Transverse colon (tissue), 4 donors: ENCODE results near the gene PRPF38A.

ENCODE experiments used
- EP300 ChIP-seq: sonication (generic); formaldehyde crosslinking; IDR thresholded peaks from one replicate; pipeline ENCODE4 v1.6.1; 2017; ENCODE audit warnings: antibody characterized with exemption, low read depth
- POLR2A ChIP-seq: fragments of 450-650 bp; IDR thresholded peaks from one replicate; pipeline ENCODE4 v1.6.1; 2016; ENCODE audit warnings: antibody characterized with exemption, mild to moderate bottlenecking, moderate library complexity
- POLR2AphosphoS5 ChIP-seq, 3 donors: sonication (generic); formaldehyde crosslinking; IDR thresholded peaks; one replicate each; pipeline ENCODE4 v1.6.1; 2016; ENCODE audit warnings: antibody characterized with exemption in 3 of 3
- TF ChIP-seq, protein P1 (sequence below), 5 experiments: fragments of 200-600 bp in 3 of 5; fragments of 450-650 bp in 2 of 5; sonication (generic) in 3 of 5; IDR thresholded peaks; 1 replicate in 2 of 5; 2 replicates in 3 of 5; pipeline ENCODE4 v1.5.1; 2016 to 2017; ENCODE audit warnings: antibody characterized with exemption in 5 of 5, inconsistent platforms in 3 of 5, mild to moderate bottlenecking in 2 of 5, moderate library complexity in 1 of 5

GRCh38 chr1:52444463-52444862, 40.1 kb downstream of the PRPF38A start:
- TF ChIP-seq, protein P1, sequence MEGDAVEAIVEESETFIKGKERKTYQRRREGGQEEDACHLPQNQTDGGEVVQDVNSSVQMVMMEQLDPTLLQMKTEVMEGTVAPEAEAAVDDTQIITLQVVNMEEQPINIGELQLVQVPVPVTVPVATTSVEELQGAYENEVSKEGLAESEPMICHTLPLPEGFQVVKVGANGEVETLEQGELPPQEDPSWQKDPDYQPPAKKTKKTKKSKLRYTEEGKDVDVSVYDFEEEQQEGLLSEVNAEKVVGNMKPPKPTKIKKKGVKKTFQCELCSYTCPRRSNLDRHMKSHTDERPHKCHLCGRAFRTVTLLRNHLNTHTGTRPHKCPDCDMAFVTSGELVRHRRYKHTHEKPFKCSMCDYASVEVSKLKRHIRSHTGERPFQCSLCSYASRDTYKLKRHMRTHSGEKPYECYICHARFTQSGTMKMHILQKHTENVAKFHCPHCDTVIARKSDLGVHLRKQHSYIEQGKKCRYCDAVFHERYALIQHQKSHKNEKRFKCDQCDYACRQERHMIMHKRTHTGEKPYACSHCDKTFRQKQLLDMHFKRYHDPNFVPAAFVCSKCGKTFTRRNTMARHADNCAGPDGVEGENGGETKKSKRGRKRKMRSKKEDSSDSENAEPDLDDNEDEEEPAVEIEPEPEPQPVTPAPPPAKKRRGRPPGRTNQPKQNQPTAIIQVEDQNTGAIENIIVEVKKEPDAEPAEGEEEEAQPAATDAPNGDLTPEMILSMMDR (IDR thresholded peaks at IDR 0.05) = no peak
- TF ChIP-seq POLR2AphosphoS5 (IDR thresholded peaks at IDR 0.05) (no peak), POLR2A (no peak), EP300 (no peak)
